Mammary epithelial cell (primary cell): ENCODE measurements around the gene HPSE2.

Experiments used
- EZH2 ChIP-seq: IDR thresholded peaks from 2 replicates; pipeline ENCODE4 v1.6.1; 2012; ENCODE audit warnings: low read length, inconsistent platforms, borderline replicate concordance
- TF ChIP-seq, protein P1 (sequence below), 2 donors: IDR thresholded peaks in 1 of 2; conservative IDR thresholded peaks in 1 of 2; 2 replicates each; pipeline ENCODE4 v1.5.1; 2011 to 2012; ENCODE audit warnings: inconsistent platforms in 2 of 2, low read length in 2 of 2, mild to moderate bottlenecking in 2 of 2, control low read depth in 1 of 2, low read depth in 1 of 2; ENCODE audit not compliant: insufficient read depth in 1 of 2; ENCODE audit errors: extremely low read depth in 1 of 2

DNA sequence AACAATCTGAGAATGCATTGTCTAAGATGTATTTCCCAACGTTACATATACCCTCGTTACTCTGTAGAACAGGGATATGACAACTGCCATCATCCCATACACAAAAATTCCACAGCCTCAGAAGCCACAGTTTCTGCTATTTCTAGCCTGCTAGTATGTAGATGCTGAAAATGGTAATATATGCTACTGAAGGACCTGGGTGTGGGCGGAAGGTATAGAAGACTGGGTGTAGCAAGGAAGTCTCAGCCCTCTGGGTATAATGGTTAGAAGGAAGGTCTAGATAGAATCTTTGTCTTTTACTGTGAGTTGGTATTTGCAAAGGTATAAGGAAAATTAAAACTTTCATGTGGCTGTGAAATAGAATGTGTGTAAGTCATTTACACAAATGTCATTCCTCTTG, 709.7 kb downstream of the HPSE2 start:
- TF ChIP-seq, protein P1, sequence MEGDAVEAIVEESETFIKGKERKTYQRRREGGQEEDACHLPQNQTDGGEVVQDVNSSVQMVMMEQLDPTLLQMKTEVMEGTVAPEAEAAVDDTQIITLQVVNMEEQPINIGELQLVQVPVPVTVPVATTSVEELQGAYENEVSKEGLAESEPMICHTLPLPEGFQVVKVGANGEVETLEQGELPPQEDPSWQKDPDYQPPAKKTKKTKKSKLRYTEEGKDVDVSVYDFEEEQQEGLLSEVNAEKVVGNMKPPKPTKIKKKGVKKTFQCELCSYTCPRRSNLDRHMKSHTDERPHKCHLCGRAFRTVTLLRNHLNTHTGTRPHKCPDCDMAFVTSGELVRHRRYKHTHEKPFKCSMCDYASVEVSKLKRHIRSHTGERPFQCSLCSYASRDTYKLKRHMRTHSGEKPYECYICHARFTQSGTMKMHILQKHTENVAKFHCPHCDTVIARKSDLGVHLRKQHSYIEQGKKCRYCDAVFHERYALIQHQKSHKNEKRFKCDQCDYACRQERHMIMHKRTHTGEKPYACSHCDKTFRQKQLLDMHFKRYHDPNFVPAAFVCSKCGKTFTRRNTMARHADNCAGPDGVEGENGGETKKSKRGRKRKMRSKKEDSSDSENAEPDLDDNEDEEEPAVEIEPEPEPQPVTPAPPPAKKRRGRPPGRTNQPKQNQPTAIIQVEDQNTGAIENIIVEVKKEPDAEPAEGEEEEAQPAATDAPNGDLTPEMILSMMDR (conservative IDR thresholded peaks at IDR 0.05 in 1 of 2, IDR thresholded peaks at IDR 0.05 in 1 of 2; ENCODE audit: extremely low read depth in 1 of 2, insufficient read depth in 1 of 2, low read depth in 1 of 2, low read length in 2 of 2): no peak
- TF ChIP-seq EZH2: no peak
